Neuronal stem cell (in vitro differentiated cells): ENCODE data around the gene ARSG.

Experiments used
- DNase-seq: peaks from one replicate; pipeline ENCODE4 v3.0.0-alpha.2; 2013; ENCODE audit warnings: low spot score
- H2AFZ ChIP-seq: one replicate; pipeline ENCODE4 v1.6.1; 2013; ENCODE audit warnings: mild to moderate bottlenecking, low read length, inconsistent platforms
- H2AK5ac ChIP-seq: 2 replicates; pipeline ENCODE4 v1.6.1; 2013; ENCODE audit warnings: low read depth, mild to moderate bottlenecking, inconsistent platforms, low read length, moderate library complexity, mixed read lengths
- H2BK120ac ChIP-seq: 2 replicates; pipeline ENCODE4 v1.6.1; 2013; ENCODE audit warnings: low read depth, mild to moderate bottlenecking, inconsistent platforms, low read length, moderate library complexity, mixed read lengths
- H2BK12ac ChIP-seq: one replicate; pipeline ENCODE4 v1.6.1; 2013; ENCODE audit warnings: low read length, inconsistent platforms
- H2BK15ac ChIP-seq: 2 replicates; pipeline ENCODE4 v1.6.1; 2013; ENCODE audit warnings: mild to moderate bottlenecking, low read length, inconsistent platforms, mixed read lengths
- H2BK5ac ChIP-seq: one replicate; pipeline ENCODE4 v1.6.1; 2013; ENCODE audit warnings: inconsistent platforms, mild to moderate bottlenecking, low read length, moderate library complexity
- H3K14ac ChIP-seq: one replicate; pipeline ENCODE4 v1.6.1; 2013; ENCODE audit warnings: low read length, inconsistent platforms
- H3K18ac ChIP-seq: 2 replicates; pipeline ENCODE4 v1.6.1; 2013; ENCODE audit warnings: low read length, inconsistent platforms
- H3K23ac ChIP-seq: 2 replicates; pipeline ENCODE4 v1.6.1; 2013; ENCODE audit warnings: low read depth, mild to moderate bottlenecking, mixed read lengths, low read length, inconsistent platforms; ENCODE audit not compliant: poor library complexity
- H3K27ac ChIP-seq: replicated peaks from 3 replicates; pipeline ENCODE4 v1.5.1; 2013; ENCODE audit warnings: low read length, inconsistent platforms
- H3K27me3 ChIP-seq, 3 experiments: 2 replicates each; pipeline ENCODE4 v1.6.1; 2013; ENCODE audit warnings: low read length in 3 of 3, mild to moderate bottlenecking in 2 of 3, inconsistent platforms in 1 of 3, low read depth in 1 of 3, mixed read lengths in 1 of 3, moderate library complexity in 1 of 3; ENCODE audit not compliant: control insufficient read depth in 3 of 3, insufficient read depth in 3 of 3
- H3K36me3 ChIP-seq, 2 donors: replicated peaks in 1 of 2; 2 replicates each; pipeline ENCODE4 v1.6.1; 2013; ENCODE audit warnings: low read length in 2 of 2; ENCODE audit not compliant: control insufficient read depth in 2 of 2, insufficient read depth in 2 of 2
- H3K4ac ChIP-seq: 2 replicates; pipeline ENCODE4 v1.6.1; 2013; ENCODE audit warnings: inconsistent platforms, mild to moderate bottlenecking, low read length, moderate library complexity
- H3K4me1 ChIP-seq, 2 donors: 1 replicate in 1 of 2; 2 replicates in 1 of 2; pipeline ENCODE4 v1.6.1; 2013; ENCODE audit warnings: low read length in 2 of 2, low read depth in 1 of 2; ENCODE audit not compliant: control insufficient read depth in 2 of 2, insufficient read depth in 1 of 2
- H3K4me2 ChIP-seq: one replicate; pipeline ENCODE4 v1.6.1; 2013; ENCODE audit warnings: mild to moderate bottlenecking, low read length, inconsistent platforms; ENCODE audit not compliant: insufficient read depth, poor library complexity, severe bottlenecking
- H3K4me3 ChIP-seq, 2 donors: 2 replicates each; pipeline ENCODE4 v1.5.1; 2013; ENCODE audit warnings: low read length in 2 of 2, mild to moderate bottlenecking in 2 of 2, inconsistent platforms in 1 of 2, moderate library complexity in 1 of 2
- H3K79me1 ChIP-seq: one replicate; pipeline ENCODE4 v1.6.1; 2013; ENCODE audit warnings: low read depth, mild to moderate bottlenecking, inconsistent platforms, low read length, moderate library complexity
- H3K9ac ChIP-seq: one replicate; pipeline ENCODE4 v1.6.1; 2013; ENCODE audit warnings: mild to moderate bottlenecking, low read depth, low read length, inconsistent platforms; ENCODE audit not compliant: poor library complexity
- H3K9me3 ChIP-seq, 2 donors: replicated peaks in 1 of 2; 2 replicates each; pipeline versions ENCODE3 to v1.6.1; 2013; ENCODE audit warnings: low read length in 2 of 2, mild to moderate bottlenecking in 2 of 2, inconsistent platforms in 1 of 2, low read depth in 1 of 2, mixed read lengths in 1 of 2, moderate library complexity in 1 of 2; ENCODE audit not compliant: control insufficient read depth in 2 of 2, insufficient read depth in 1 of 2
- H4K8ac ChIP-seq: one replicate; pipeline ENCODE4 v1.6.1; 2013; ENCODE audit warnings: low read depth, mild to moderate bottlenecking, inconsistent platforms, low read length, moderate library complexity
- H4K91ac ChIP-seq: one replicate; pipeline ENCODE4 v1.6.1; 2013; ENCODE audit warnings: low read length, low read depth, mild to moderate bottlenecking, inconsistent platforms; ENCODE audit not compliant: poor library complexity
- WGBS, 2 donors: extraction: QIAGEN DNeasy Blood & Tissue Kit; methylation state at CpG; one replicate each; pipeline ENCODE4 v1.1.7; 2013; ENCODE audit warnings: missing lambda C conversion rate in 2 of 2, mixed read lengths in 1 of 2; ENCODE audit not compliant: insufficient read length in 2 of 2, insufficient replicate concordance in 1 of 2; ENCODE audit errors: extremely low coverage in 2 of 2; 5-methylcytosine and 5-hydroxymethylcytosine counted together

Gene ARSG

DNA sequence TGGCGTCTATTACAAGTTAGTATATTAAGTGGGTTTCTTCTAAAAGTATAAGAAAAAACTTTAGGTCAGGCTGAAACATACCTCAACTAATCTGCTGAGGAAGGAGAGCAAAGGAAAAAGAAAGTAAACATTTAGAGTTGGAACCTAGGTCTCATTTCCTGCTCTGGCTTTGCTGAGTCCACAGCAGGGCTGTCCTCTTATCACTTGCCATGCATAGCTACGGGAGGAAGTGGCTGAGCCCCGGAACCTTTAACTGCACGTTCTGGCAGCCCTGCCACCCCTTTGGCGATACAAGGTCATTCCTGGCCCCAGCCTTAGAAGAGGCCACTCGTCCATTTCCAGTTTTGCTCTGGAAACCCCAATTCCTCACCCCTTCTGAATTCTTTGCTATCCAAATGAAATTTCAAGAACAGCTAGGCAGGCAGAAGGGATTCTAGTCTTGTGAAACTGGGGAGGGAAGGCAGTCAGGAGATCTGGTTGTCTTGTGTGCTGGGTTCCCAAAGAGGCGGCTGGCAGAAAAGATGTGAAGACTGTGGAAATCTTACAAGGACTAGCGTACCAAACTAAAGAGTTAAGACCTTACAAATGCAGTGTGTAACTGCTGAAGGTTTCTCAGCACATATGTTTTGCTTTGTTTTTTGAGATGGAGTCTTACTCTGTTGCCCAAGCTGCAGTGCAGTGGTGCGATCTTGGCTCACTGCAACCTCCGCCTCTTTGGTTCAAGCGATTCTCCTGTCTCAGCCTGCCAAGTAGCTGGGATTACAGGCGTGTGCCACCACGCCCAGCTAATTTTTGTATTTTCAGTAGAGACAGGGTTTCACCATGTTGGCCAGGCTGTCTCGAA lies 146.9 kb downstream of the ARSG start:
- WGBS, 2 donors = no CpG with 5 or more reads among the region's 14 CpGs
- Histone ChIP-seq H2AFZ (no peak overlapping the region), H3K4me3 (no peak overlapping the region), H3K79me1 (no peaks in the 10 kb centered on the region), H3K27ac (no peak overlapping the region), H3K36me3 (peaks cover 0 to 11% of the 10 kb centered on the region in 2 donors), H3K9me3 (no peaks in the 10 kb centered on the region), H3K4ac (no peak overlapping the region), H3K27me3 (no peaks in the 10 kb centered on the region), H3K4me2 (no peak overlapping the region), H2BK120ac (no peak overlapping the region), H4K8ac (no peak overlapping the region), H2AK5ac (no peak overlapping the region), H3K9ac (no peak overlapping the region), H3K23ac (no peak overlapping the region), H4K91ac (no peak overlapping the region), H2BK15ac (no peak overlapping the region), H3K18ac (no peak overlapping the region), H2BK12ac (no peak overlapping the region), H2BK5ac (no peak overlapping the region), H3K14ac (no peak overlapping the region), H3K4me1 (no peaks in the 10 kb centered on the region)
- no peak for DNase-seq

DNA sequence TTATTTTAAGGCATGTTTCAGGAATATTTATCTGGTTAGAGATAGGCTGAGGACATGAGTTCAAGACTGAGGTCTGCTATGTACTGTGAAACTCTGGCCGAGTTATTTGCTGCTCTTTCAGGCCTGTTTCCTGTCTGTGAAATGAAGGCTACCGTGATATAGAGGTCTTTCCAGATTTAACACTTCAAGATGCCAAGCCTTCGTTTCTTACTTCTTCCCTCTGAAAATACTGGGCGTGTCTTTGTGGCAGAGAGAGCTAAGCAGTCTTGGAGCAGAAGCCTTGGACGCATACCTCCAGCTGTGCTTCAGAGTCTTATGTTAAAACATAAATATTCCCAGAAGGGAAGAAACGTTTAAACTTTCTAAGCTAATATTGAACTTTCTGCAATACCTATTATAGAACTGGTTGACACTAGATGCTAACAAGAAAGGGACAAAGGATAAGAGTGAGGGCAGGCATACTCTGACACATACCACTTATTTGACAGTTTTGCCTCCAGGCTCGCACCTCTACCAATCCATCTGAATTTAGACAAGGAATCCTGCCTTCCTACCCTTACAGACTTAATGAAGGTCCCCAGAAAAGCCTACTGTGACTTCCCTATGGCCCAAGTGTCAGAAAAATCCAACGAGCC lies 148.5 kb downstream of the ARSG start:
- no peak overlapping the region for H4K8ac ChIP-seq
- H3K4me3 ChIP-seq = no peak overlapping the region
- no peaks in the 10 kb centered on the region for H3K36me3 ChIP-seq
- H4K91ac ChIP-seq = no peak overlapping the region
- H3K4me2 ChIP-seq = no peak overlapping the region
- H3K4me1 ChIP-seq = no peaks in the 10 kb centered on the region
- H2BK12ac ChIP-seq = no peak overlapping the region
- H2AFZ ChIP-seq = no peak overlapping the region
- no CpG with 5 or more reads among the region's 8 CpGs for WGBS, 2 donors
- H3K27ac ChIP-seq = no peak overlapping the region
- no peak overlapping the region for H3K4ac ChIP-seq
- H3K23ac ChIP-seq = no peak overlapping the region
- no peaks in the 10 kb centered on the region for H3K79me1 ChIP-seq
- H3K27me3 ChIP-seq = no peaks in the 10 kb centered on the region
- H3K18ac ChIP-seq = no peak overlapping the region
- H2BK5ac ChIP-seq = no peak overlapping the region
- no peak overlapping the region for H2AK5ac ChIP-seq
- H3K9ac ChIP-seq = no peak overlapping the region
- no peak for DNase-seq
- H3K14ac ChIP-seq = no peak overlapping the region
- H3K9me3 ChIP-seq = no peaks in the 10 kb centered on the region
- H2BK15ac ChIP-seq = no peak overlapping the region
- H2BK120ac ChIP-seq = no peak overlapping the region

DNA sequence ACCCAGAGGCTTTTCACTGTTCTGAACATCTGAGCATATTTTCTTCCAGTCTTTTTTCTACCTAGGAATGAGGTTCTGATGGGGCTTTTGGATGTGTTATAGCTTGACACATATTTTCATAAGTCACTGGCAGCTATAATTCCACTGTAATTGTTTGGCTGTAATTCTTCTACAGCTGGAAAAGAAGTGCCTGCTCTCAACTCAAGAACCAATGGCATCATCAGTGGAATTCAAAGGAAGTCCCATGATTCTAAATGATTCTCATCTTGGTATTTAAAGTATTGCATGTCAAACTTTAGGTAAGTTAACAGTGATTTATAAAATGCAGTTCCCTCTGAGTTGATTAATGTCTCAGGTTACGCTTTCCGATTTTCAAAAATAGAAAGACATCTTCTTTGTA lies 149.2 kb downstream of the ARSG start:
- Histone ChIP-seq H2AK5ac (no peak overlapping the region), H3K79me1 (no peaks in the 10 kb centered on the region), H3K4me1 (no peaks in the 10 kb centered on the region), H3K14ac (no peak overlapping the region), H3K9me3 (no peaks in the 10 kb centered on the region), H2BK12ac (no peak overlapping the region), H3K4me2 (no peak overlapping the region), H3K23ac (no peak overlapping the region), H3K4me3 (no peak overlapping the region), H4K8ac (no peak overlapping the region), H2BK5ac (no peak overlapping the region), H3K36me3 (no peaks in the 10 kb centered on the region), H3K9ac (no peak overlapping the region), H2BK120ac (no peak overlapping the region), H3K27ac (no peak overlapping the region), H4K91ac (no peak overlapping the region), H3K27me3 (no peaks in the 10 kb centered on the region), H2AFZ (no peak overlapping the region), H2BK15ac (no peak overlapping the region), H3K18ac (no peak overlapping the region), H3K4ac (no peak overlapping the region)
- no peak for DNase-seq
- no CpG with 5 or more reads among the region's 2 CpGs for WGBS, 2 donors

DNA sequence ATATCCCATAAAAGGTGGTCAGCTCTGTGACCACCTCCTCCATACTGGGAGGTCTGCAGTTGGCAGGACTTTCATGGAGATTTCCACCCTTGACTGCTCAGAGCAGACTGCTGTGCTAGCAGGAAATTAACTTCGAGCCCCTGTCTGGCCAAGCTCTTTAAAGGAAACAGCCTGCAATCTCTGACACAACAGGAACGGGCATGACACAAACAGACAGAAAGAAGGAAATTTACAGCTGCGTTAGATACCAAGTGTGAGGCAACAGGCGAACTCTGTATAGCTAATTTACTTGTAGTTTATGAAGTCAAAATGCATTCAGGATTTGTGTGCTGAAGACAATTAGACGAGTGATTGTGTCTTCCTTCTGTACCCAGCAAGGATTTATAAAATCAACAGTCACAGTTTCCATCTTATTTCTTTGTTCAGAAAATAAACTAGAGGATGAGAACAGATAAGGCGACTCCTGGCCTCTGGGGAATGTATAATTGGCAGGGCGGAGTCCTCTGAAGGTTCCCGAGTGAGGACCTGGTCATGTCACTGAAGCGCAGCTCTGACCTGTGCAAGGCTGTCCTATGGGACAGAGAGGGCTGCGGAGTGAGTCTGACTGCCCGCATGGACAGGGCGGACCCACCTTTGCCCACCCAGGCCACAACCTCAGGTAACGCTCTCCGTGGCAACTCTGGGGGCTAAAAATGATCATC lies 149.9 kb downstream of the ARSG start:
- H2BK5ac ChIP-seq = no peak overlapping the region
- no peak overlapping the region for H3K14ac ChIP-seq
- H4K8ac ChIP-seq = no peak overlapping the region
- H2BK12ac ChIP-seq = no peak overlapping the region
- no peak overlapping the region for H3K4me2 ChIP-seq
- no peak overlapping the region for H3K18ac ChIP-seq
- no peak overlapping the region for H3K4ac ChIP-seq
- WGBS, 2 donors = no CpG with 5 or more reads among the region's 14 CpGs
- H2AFZ ChIP-seq = no peak overlapping the region
- H3K4me3 ChIP-seq = no peak overlapping the region
- H3K36me3 ChIP-seq = no peaks in the 10 kb centered on the region
- no peak overlapping the region for H2BK120ac ChIP-seq
- H3K9me3 ChIP-seq = no peaks in the 10 kb centered on the region
- H3K23ac ChIP-seq = no peak overlapping the region
- H3K9ac ChIP-seq = no peak overlapping the region
- H2AK5ac ChIP-seq = no peak overlapping the region
- H3K27ac ChIP-seq = no peak overlapping the region
- H4K91ac ChIP-seq = no peak overlapping the region
- H2BK15ac ChIP-seq = no peak overlapping the region
- no peaks in the 10 kb centered on the region for H3K4me1 ChIP-seq
- H3K79me1 ChIP-seq = no peaks in the 10 kb centered on the region
- no peak for DNase-seq
- H3K27me3 ChIP-seq = no peaks in the 10 kb centered on the region
